Neural cell (in vitro differentiated cells): Measurements from ENCODE around the gene DNMT3A. TPM values are rescaled to one million over a fixed set of nuclear protein-coding genes. Genes with fewer than 3 reads are reported as not detected.

Experiments
- H2AFZ ChIP-seq: fragments of 200-600, 300-800 bp; sonication (generic), shearing (Covaris generic); 2 replicates; pipeline ENCODE4 v1.6.0; 2014; ENCODE audit warnings: low read depth, mild to moderate bottlenecking, antibody characterized with exemption, low read length, moderate library complexity
- H3F3A ChIP-seq: fragments of 200-600 bp; shearing (Covaris generic); 2 replicates; pipeline ENCODE4 v1.6.1; 2016; ENCODE audit warnings: mild to moderate bottlenecking, moderate library complexity, mixed read lengths, antibody characterized with exemption, low read length; ENCODE audit not compliant: insufficient read depth, poor library complexity, severe bottlenecking
- H3K27ac ChIP-seq: fragments of 200-600, 300-800 bp; sonication (generic), shearing (Covaris generic); 2 replicates; pipeline ENCODE4 v1.5.1; 2014; ENCODE audit warnings: mild to moderate bottlenecking, low read length, moderate library complexity
- H3K27me3 ChIP-seq: fragments of 300-800, 200-600 bp; sonication (generic), shearing (Covaris generic); 2 replicates; pipeline ENCODE4 v1.6.0; 2014; ENCODE audit warnings: mild to moderate bottlenecking, low read depth, low read length, moderate library complexity; ENCODE audit not compliant: insufficient read depth
- H3K36me3 ChIP-seq: fragments of 300-800, 200-600 bp; sonication (generic), shearing (Covaris generic); 2 replicates; pipeline ENCODE4 v1.5.1; 2014; ENCODE audit warnings: mild to moderate bottlenecking, antibody characterized with exemption, low read length, moderate library complexity; ENCODE audit not compliant: insufficient read depth
- H3K4me2 ChIP-seq: fragments of 300-800, 200-600 bp; sonication (generic), shearing (Covaris generic); 2 replicates; pipeline ENCODE4 v1.6.0; 2014; ENCODE audit warnings: mild to moderate bottlenecking, low read length
- H3K4me3 ChIP-seq: fragments of 300-800, 200-600 bp; sonication (generic), shearing (Covaris generic); 2 replicates; pipeline ENCODE4 v1.5.1; 2014; ENCODE audit warnings: mild to moderate bottlenecking, low read length, moderate library complexity
- H3K79me2 ChIP-seq: fragments of 200-600 bp; shearing (Covaris generic); replicated peaks from 2 replicates; pipeline ENCODE4 v1.6.0; 2014; ENCODE audit warnings: mild to moderate bottlenecking, low read length, moderate library complexity; ENCODE audit not compliant: insufficient read depth
- H3K9ac ChIP-seq: fragments of 300-800, 200-600 bp; sonication (generic), shearing (Covaris generic); 2 replicates; pipeline ENCODE4 v1.6.1; 2016; ENCODE audit warnings: mild to moderate bottlenecking, low read length, mixed read lengths
- H3K9me2 ChIP-seq: fragments of 200-600 bp; shearing (Covaris generic); 2 replicates; pipeline ENCODE4 v1.6.1; 2016; ENCODE audit warnings: mild to moderate bottlenecking, low read length, mixed read lengths; ENCODE audit not compliant: insufficient read depth
- H3K9me3 ChIP-seq: fragments of 200-600, 300-800 bp; sonication (generic), shearing (Covaris generic); 2 replicates; pipeline ENCODE4 v1.6.1; 2016; ENCODE audit warnings: mild to moderate bottlenecking, mixed run types, low read length, moderate library complexity, mixed read lengths
- H4K20me1 ChIP-seq: fragments of 200-600 bp; shearing (Covaris generic); 2 replicates; pipeline ENCODE4 v1.6.1; 2016; ENCODE audit warnings: mild to moderate bottlenecking, mixed run types; ENCODE audit not compliant: insufficient read depth
- CTCF ChIP-seq: fragments of 450-650 bp; IDR thresholded peaks from 2 replicates; pipeline ENCODE4 v1.5.1; 2014; ENCODE audit warnings: antibody characterized with exemption, mild to moderate bottlenecking, moderate library complexity; ENCODE audit not compliant: poor library complexity, severe bottlenecking
- EP300 ChIP-seq: fragments of 450-650 bp; conservative IDR thresholded peaks from 2 replicates; pipeline ENCODE4 v1.6.1; 2014; ENCODE audit warnings: antibody characterized with exemption, mild to moderate bottlenecking, moderate library complexity; ENCODE audit not compliant: poor library complexity, severe bottlenecking
- EZH2 ChIP-seq: fragments of 200-600, 300-800 bp; shearing (Covaris generic), sonication (generic); IDR thresholded peaks from 2 replicates; pipeline ENCODE4 v1.6.1; 2014; ENCODE audit warnings: antibody characterized with exemption, low read length, borderline replicate concordance, mild to moderate bottlenecking; ENCODE audit not compliant: insufficient read depth, poor library complexity, severe bottlenecking
- MXI1 ChIP-seq: fragments of 450-650 bp; conservative IDR thresholded peaks from 2 replicates; pipeline ENCODE4 v1.6.1; 2014; ENCODE audit warnings: antibody characterized with exemption, mild to moderate bottlenecking; ENCODE audit not compliant: poor library complexity, severe bottlenecking
- POLR2AphosphoS5 ChIP-seq: IDR thresholded peaks from 2 replicates; pipeline ENCODE4 v1.6.1; 2012
- RAD21 ChIP-seq: fragments of 450-650 bp; conservative IDR thresholded peaks from 2 replicates; pipeline ENCODE4 v1.6.1; 2014; ENCODE audit warnings: antibody characterized with exemption, mild to moderate bottlenecking, moderate library complexity
- REST ChIP-seq: IDR thresholded peaks from 2 replicates; pipeline ENCODE4 v1.6.1; 2012; ENCODE audit warnings: borderline replicate concordance
- SMC3 ChIP-seq: fragments of 450-650 bp; conservative IDR thresholded peaks from 2 replicates; pipeline ENCODE4 v1.6.1; 2014; ENCODE audit warnings: antibody characterized with exemption, mild to moderate bottlenecking, moderate library complexity; ENCODE audit not compliant: poor library complexity
- TAF1 ChIP-seq: IDR thresholded peaks from 2 replicates; pipeline ENCODE4 v1.6.1; 2012; ENCODE audit warnings: low read depth
- polyA plus RNA-seq: library from polyadenylated mRNA; depleted of rRNA; stranded (reverse); fragments of >200 nt; gene quantifications from 2 replicates; pipeline ENCODE4 v1.2.3, GENCODE V29; 2014

The DNMT3A gene
- polyA plus RNA-seq, 1 donor from 2014 or later = 33.0 TPM

DNA sequence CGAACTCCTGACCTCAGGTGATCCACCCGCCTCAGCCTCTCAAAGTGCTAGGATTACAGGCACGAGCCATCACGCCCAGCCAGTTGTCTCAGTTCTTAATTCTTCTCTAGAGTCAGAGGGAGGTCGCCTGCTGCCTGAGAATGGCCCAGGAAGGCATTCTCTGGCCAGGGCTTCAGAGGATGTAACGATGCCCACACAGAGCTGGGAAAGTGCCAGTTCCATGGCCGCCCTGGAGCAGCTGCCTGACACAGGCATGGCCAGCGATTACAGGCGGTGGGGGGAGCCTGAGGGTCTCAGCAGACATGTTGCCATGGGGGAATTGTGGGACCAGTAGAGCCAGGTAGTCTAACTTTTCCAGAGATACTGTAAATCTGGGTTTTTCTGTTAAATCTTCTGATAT is 25.6 kb upstream of the DNMT3A start:
- Histone ChIP-seq H3K4me2 (no peak overlapping the region), H3K36me3 (no peaks in the 10 kb centered on the region), H3K9ac (no peak overlapping the region), H3K9me2 (no peaks in the 10 kb centered on the region), H3F3A (no peaks in the 10 kb centered on the region), H3K27ac (no peak overlapping the region), H2AFZ (no peak overlapping the region), H3K79me2 (no peaks in the 10 kb centered on the region), H3K27me3 (no peaks in the 10 kb centered on the region), H4K20me1 (no peaks in the 10 kb centered on the region), H3K4me3 (no peak overlapping the region), H3K9me3 (no peaks in the 10 kb centered on the region)
- TF ChIP-seq CTCF = no peak
- TF ChIP-seq MXI1 = no peak
- no peak for TF ChIP-seq TAF1
- no peak for TF ChIP-seq SMC3
- no peak for TF ChIP-seq EZH2
- TF ChIP-seq REST = no peak
- no peak for TF ChIP-seq EP300
- no peak for TF ChIP-seq RAD21
- no peak for TF ChIP-seq POLR2AphosphoS5

DNA sequence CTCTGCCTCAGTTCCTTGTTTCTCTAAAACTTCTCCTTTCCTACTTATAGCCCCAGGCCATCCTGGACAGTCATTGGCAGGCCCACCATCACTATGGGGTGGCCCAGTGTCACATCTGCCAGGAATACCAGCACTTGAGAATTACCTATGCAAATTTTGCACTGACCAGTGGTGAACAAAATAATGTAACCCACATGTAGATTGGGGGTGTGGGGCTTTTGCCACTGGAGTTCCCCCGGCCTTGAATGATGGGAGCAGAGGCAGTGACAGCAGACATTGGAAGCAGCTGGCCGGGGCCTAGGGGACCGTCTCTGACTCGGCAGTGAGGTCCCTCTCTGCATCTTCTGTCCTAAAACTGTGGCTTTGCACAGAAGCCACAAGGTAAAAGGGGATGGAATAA is 24.9 kb upstream of the DNMT3A start:
- no peak overlapping the region for H3K9ac ChIP-seq
- no peak overlapping the region for H3K27ac ChIP-seq
- no peak overlapping the region for H3K4me2 ChIP-seq
- H3K36me3 ChIP-seq = no peaks in the 10 kb centered on the region
- TF ChIP-seq EP300 = no peak
- no peak overlapping the region for H2AFZ ChIP-seq
- H3K9me2 ChIP-seq = no peaks in the 10 kb centered on the region
- no peaks in the 10 kb centered on the region for H3F3A ChIP-seq
- no peaks in the 10 kb centered on the region for H3K79me2 ChIP-seq
- H4K20me1 ChIP-seq = no peaks in the 10 kb centered on the region
- H3K27me3 ChIP-seq = no peaks in the 10 kb centered on the region
- no peak overlapping the region for H3K4me3 ChIP-seq
- H3K9me3 ChIP-seq = no peaks in the 10 kb centered on the region

- H3K27ac ChIP-seq = no peak overlapping the region
- no peaks in the 10 kb centered on the region for H3K9me2 ChIP-seq
- no peaks in the 10 kb centered on the region for H3K79me2 ChIP-seq
- H3K4me3 ChIP-seq = no peak overlapping the region
- no peak overlapping the region for H3K4me2 ChIP-seq
- H3K27me3 ChIP-seq = no peaks in the 10 kb centered on the region
- H3K36me3 ChIP-seq = no peaks in the 10 kb centered on the region
- H4K20me1 ChIP-seq = no peaks in the 10 kb centered on the region
- H3K9ac ChIP-seq = no peak overlapping the region
- no peak for TF ChIP-seq MXI1
- TF ChIP-seq RAD21 = no peak
- no peak for TF ChIP-seq EP300
- TF ChIP-seq SMC3 = no peak
- TF ChIP-seq CTCF = no peak
- TF ChIP-seq REST = no peak
- no peak for TF ChIP-seq EZH2
- no peak for TF ChIP-seq POLR2AphosphoS5
- TF ChIP-seq TAF1 = no peak
- H3F3A ChIP-seq = no peaks in the 10 kb centered on the region
- H3K9me3 ChIP-seq = no peaks in the 10 kb centered on the region
- H2AFZ ChIP-seq = no peak overlapping the region
Measured at GRCh38 chr2:25365241-25365640, 23.5 kb upstream of the DNMT3A start.
